BE2C (cell line): ENCODE results near the gene PRKAR1B.

Experiments
- DNase-seq: peaks from one replicate; pipeline ENCODE4 v3.0.0-alpha.2; 2020
- H3K27me3 ChIP-seq: fragments of 250-450 bp; sonication (Bioruptor Pico); 2 replicates; pipeline ENCODE4 v1.5.1; 2020; ENCODE audit warnings: mild to moderate bottlenecking
- H3K36me3 ChIP-seq: fragments of 250-450 bp; sonication (Bioruptor Pico); 2 replicates; pipeline ENCODE4 v1.5.1; 2020; ENCODE audit warnings: mild to moderate bottlenecking
- H3K4me1 ChIP-seq: fragments of 250-450 bp; sonication (Bioruptor Pico); 2 replicates; pipeline ENCODE4 v1.5.1; 2020
- H3K4me3 ChIP-seq: 2 replicates; pipeline ENCODE4 v1.5.1; 2011; ENCODE audit warnings: low read depth, low read length
- H3K9me3 ChIP-seq: fragments of 250-450 bp; sonication (Bioruptor Pico); 2 replicates; pipeline ENCODE4 v1.5.1; 2020
- TF ChIP-seq, protein P1 (sequence below): IDR thresholded peaks from 2 replicates; pipeline ENCODE4 v1.5.1; 2012; ENCODE audit warnings: mild to moderate bottlenecking, low read depth, low read length

Gene PRKAR1B

DNA sequence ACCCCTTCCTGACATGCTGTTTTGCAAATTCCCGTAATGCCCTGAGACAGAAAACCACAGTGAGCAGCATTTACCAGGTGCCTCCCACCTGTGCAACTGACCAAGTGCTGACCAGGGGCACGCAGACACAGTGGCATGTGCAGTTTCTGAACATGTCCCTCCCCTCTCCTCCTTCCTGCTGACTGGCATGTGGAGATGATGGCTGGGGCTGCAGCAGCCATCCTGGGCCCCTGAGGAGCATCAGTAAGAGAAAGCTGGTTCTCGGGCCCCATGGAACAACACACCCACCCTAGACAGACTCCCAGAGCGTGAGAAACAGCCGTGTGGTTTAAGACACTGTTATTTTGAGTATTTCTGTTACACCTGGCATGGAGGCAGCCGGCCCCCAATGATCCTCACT lies 141.2 kb downstream of the PRKAR1B start:
- H3K9me3 ChIP-seq: no peaks in the 10 kb centered on the region
- no peaks in the 10 kb centered on the region for H3K27me3 ChIP-seq
- no peaks in the 10 kb centered on the region for H3K4me1 ChIP-seq
- H3K4me3 ChIP-seq: no peak overlapping the region
- TF ChIP-seq, protein P1, sequence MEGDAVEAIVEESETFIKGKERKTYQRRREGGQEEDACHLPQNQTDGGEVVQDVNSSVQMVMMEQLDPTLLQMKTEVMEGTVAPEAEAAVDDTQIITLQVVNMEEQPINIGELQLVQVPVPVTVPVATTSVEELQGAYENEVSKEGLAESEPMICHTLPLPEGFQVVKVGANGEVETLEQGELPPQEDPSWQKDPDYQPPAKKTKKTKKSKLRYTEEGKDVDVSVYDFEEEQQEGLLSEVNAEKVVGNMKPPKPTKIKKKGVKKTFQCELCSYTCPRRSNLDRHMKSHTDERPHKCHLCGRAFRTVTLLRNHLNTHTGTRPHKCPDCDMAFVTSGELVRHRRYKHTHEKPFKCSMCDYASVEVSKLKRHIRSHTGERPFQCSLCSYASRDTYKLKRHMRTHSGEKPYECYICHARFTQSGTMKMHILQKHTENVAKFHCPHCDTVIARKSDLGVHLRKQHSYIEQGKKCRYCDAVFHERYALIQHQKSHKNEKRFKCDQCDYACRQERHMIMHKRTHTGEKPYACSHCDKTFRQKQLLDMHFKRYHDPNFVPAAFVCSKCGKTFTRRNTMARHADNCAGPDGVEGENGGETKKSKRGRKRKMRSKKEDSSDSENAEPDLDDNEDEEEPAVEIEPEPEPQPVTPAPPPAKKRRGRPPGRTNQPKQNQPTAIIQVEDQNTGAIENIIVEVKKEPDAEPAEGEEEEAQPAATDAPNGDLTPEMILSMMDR: no peak
- DNase-seq: no peak
- no peaks in the 10 kb centered on the region for H3K36me3 ChIP-seq

DNA sequence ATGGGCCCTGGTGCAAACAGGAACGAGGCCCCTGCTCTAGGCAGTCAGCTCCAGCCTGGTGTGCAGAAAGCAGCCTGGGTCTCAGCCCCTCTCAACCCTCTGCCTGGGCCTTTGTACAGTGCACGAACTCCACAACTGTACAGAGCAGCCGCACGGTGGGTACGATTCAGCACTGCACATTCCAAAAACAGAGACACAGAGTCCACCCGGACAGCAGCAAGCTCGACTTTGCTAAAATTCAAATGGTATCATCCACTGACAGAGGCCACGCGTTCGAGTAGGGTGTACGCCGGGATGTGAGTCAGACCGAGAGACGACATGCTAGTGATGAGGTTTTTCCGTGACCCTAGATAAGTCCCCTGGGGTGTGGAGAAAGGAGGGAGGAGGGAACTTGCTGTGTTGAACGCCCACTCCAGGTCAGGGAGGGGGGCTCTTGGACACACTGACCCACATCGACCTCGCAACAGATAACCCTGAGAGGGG lies 141.8 kb downstream of the PRKAR1B start:
- DNase-seq: no peak
- H3K4me1 ChIP-seq: no peaks in the 10 kb centered on the region
- no peaks in the 10 kb centered on the region for H3K36me3 ChIP-seq
- H3K9me3 ChIP-seq: no peaks in the 10 kb centered on the region
- H3K4me3 ChIP-seq: no peak overlapping the region
- H3K27me3 ChIP-seq: no peaks in the 10 kb centered on the region
- TF ChIP-seq, protein P1: no peak

DNA sequence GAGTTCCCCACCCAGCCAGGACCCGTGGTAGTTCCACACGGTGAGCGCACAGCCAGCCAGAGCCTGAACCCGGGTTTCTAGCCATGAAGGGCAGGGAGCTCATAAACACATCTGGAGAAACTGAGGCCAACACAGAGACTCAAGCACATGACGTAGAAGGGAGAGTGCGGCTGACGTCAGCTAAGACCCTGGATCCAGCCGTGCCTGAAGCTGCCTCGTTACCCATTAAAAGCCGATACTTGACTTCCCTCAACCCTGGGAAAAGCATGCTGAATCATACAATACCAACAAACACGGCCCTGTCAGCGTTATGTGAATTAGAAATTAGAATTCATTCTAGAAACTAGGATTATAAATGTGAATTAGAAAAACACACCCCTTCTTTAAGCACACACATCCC lies 142.3 kb downstream of the PRKAR1B start:
- Histone ChIP-seq H3K4me1 (no peaks in the 10 kb centered on the region), H3K27me3 (no peaks in the 10 kb centered on the region), H3K36me3 (no peaks in the 10 kb centered on the region), H3K4me3 (no peak overlapping the region), H3K9me3 (no peaks in the 10 kb centered on the region)
- TF ChIP-seq, protein P1: no peak
- DNase-seq: no peak

DNA sequence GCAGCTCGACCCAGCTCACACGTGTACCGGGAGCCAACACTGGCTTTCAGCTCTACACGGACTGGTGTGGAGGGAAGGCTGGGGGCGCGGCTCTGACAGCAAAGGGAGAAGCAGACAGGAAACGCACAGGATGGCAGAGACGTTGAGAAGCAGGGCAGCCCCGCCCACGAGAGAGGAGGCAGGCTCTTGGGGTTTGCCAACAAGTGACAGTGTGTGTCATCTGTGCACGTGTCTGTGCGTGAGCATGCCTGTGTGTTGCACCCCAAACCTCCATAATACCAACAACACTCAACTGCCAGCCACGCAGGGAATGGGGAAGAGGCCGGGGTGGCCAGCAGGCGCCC lies 143.0 kb downstream of the PRKAR1B start:
- Histone ChIP-seq H3K27me3 (no peaks in the 10 kb centered on the region), H3K4me1 (no peaks in the 10 kb centered on the region), H3K4me3 (no peak overlapping the region), H3K9me3 (no peaks in the 10 kb centered on the region), H3K36me3 (no peaks in the 10 kb centered on the region)
- TF ChIP-seq, protein P1: no peak
- DNase-seq: no peak

DNA sequence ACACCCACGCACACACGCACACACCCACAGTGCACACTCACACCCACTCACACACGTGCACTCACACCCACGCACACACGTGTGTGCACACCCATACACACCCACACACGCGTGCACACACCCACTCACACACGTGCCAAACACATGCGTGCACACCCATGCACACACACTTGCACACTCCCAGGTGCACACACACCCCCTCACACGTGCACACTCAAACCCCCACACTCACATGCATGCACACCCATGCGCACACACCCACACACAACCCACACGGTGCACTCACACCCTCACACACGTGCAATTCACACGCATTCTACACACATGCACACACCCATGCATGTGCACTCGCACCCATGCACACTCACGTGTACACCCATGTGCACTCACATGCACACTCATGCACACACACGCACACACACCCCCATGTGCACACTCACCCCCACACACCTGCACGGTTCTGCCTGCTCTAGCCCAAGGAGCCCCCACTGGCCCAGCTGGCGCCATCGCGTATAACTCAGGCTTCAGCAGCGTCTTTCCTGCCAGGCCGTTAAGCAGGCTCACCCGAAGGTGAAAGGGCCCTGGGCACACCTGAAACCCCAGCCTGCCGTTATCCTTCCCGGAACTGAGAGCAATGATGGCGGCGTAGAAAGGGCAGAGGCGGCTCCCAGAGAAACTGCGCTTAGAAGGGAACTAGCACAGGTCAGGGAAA lies 143.5 kb downstream of the PRKAR1B start:
- Histone ChIP-seq H3K4me1 (no peaks in the 10 kb centered on the region), H3K4me3 (no peak overlapping the region), H3K27me3 (no peaks in the 10 kb centered on the region), H3K9me3 (no peaks in the 10 kb centered on the region), H3K36me3 (no peaks in the 10 kb centered on the region)
- TF ChIP-seq, protein P1: no peak
- no peak for DNase-seq

DNA sequence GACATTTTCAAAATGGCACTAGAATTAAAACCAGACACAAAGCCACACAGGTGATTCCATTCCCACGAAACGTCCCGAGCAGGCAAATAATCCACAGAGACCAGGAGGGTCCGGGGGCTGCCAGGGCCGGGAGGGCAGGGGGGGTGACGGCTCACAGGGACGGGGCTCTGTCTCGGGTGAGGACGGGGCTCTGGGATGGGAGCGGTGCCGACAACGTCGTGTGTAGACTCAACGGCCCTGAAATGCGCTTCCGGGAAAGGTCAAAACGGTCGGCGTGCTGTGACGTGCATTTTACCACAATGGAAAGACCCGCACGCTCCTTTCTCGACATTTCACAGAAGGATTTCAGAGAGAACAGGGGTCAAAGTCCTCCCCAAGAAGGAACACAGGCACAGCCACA lies 144.2 kb downstream of the PRKAR1B start:
- Histone ChIP-seq H3K4me3 (no peak overlapping the region), H3K36me3 (no peaks in the 10 kb centered on the region), H3K27me3 (no peaks in the 10 kb centered on the region), H3K4me1 (no peaks in the 10 kb centered on the region), H3K9me3 (no peaks in the 10 kb centered on the region)
- no peak for DNase-seq
- TF ChIP-seq, protein P1: no peak
